Measurements from ENCODE around the gene PLXNA3. TPM values are rescaled to one million over a fixed set of nuclear protein-coding genes. Genes with fewer than 3 reads are reported as not detected.

The PLXNA3 gene
- polyA plus RNA-seq, 5 donors: 54.4 to 79.2 (median 63.2) TPM

DNA sequence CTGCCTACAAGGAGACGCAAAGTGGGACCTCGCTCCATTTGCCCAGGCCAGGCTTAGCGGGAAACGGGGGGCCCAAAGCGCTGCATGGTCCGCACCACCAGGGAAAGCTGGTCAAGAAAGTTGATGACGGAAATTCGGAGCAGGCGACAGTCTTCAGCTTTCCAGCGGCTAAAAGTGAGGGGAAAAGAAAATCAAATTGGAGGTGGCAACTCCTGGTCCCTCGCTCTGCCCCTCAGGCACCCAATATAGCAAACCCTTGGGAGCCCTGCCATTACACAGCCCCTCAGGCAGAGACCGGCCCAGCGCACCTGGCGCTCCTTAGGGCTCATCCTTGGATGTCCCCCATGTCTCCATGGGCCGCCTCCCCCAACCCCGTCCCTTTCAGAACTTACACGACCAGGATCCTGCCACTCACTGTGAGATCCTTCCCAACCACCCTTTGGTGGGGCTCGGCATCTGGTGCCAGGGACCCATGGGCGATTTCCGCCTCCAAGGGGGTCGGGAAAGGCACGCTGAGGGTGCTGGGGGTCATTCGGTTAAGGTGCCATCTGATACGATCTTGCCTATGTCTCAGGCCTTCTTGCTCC, 19.9 kb downstream of the PLXNA3 start:
- DNase-seq: no peak

DNA sequence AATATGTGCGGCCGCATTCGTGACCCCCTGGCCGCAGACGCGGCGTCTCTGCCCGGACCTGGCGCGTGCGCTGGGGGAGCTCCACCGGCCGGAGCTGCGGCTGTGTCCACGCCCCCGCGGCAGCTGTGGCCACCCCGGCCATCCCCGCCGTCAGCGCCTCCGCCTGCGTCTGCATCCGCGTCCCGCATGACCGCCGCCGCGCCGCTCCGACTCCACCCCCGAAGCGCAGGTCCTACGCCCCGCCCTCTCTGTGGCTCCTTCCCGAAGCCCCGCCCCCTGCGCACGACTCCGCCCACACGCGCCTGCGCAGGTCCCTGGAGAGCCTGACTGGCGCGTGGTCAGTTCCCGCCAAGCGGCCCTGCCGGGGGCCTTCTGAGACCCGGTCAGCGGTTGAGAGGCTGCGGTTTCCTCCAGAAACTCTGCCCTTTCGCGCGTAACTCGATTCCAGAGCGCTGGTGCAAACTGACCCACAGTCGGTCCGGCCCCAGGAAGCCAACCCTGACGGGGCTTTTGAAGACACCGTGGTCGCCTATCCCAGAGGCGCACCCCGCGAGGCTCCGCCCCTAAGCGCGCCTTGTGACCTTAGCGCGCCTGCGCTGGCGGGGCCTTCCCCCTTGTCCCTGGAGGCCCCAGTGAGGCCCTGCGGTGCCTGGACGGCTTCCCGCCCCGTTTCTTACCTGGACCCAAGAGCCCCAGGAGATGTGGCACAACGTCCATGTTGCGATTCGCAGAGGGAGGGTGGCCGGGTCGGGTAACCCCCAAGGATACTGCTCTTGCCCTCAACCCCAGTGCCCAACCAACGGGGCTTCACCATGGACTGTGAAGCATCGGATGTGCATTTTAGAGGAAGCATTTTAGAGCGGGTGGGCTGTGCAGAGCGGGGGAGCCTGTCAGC, 20.9 kb downstream of the PLXNA3 start, which contains the start of gene LAGE3:
Gene LAGE3, minus strand, starts transcription at position 554 of the 895 bp plus-strand sequence. Its CDS starts 366 bp downstream, at position 188.
- DNase-seq: peak; percentile 88 to 89

- DNase-seq: no peak
Observed at GRCh38 chrX:154481195-154481594, 23.1 kb downstream of the PLXNA3 start.

DNA sequence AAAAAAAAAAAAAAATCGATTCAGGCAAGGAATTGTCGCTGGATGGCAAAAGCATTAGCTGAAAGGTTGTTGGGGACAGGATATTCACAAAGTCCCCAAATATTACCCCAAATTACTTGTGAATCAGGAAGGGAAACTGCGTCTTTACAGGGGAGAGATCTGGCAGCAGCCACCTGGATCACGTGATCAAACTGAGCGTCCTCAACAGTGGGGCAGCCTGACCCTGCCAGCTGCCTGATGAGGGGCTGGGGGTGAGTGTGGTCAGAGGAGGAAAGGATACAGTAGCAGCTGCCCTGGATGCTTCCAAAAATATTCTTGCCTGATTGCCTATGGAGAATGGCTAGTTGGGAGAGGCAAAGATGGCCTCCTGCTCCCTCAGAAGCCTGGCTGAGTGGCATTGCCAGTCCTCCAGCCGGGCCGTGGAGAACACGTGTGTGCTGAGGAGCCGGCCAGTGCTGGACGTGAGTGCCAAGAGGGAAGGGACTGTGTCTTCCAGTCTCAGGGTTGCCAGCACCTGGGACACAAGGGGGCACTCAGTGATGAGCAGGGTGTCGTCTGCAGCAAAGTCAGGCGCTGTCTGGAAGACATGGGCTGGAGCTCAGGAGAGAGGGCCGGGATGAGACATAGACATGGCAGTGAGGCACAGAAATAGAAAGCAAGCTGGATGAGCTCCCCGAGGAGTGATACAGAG, 24.0 kb downstream of the PLXNA3 start:
- no peak for DNase-seq

DNA sequence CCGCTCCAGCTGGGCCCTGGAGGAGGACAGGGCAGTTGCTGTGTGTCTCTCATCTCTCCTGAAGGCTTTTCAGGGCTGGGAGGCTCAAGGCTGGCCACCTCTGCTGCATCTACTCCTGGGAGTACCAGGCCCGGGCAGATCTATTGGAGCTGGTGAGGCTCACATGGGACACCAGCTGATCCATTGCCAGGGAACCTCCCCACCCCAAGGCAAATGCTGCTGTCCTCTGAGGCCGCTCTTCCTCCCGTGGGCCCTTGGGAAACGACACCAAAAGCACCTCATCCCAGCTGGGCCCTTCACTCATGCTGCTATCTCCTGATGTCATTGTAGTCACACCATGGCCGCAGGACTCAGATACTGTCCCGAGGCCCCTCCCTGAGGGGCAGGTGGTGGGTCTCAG, 24.7 kb downstream of the PLXNA3 start:
- DNase-seq: no peak

- no peak for DNase-seq
Observed at GRCh38 chrX:154483325-154483724, 25.2 kb downstream of the PLXNA3 start.

GRCh38 chrX:154484255-154485149, 26.4 kb downstream of the PLXNA3 start:
- DNase-seq: no peak

DNA sequence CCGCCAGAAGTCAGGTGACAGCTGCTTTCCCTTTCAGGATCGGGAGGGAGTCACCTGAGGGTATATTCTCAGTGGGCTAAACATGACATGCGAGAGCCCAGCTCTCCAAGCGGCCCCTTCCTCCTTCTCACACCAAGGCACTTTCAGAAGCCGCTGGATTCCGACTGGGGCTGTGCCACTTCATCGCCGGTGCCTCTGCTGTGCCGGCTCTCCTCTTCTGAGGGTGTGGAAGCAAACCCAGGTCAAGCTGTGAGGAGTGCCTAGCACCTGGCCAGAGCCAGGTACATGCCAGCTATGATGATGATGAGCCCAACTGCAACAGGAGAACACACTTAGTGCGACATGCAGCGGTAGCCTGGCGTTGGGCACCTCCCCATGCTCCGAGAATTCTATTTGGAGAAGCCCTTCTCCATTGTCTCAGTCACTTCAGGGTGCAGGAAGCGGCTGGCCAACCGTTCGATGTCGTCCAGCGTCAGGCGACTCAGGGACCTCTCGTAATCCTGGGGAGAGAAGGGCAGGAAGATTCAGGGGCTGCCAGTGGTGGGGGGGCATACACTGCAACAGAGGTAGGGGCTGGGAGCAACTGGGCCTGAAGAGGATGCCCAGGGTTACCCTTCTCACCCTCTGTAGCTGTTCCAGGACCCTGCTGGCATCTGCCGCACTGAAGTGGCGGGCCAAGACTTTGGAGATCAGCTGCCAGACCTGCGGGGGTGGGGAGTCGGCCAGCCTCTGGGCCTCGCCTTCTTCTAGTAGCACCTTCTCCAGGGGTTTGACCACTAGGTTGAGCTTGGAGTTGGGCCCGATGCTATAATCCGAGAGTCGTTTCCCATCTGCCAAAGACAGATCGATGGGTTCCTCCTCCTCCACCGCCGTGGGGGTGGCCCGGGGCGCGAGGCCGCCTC, 27.3 kb downstream of the PLXNA3 start:
- no peak for DNase-seq

DNA sequence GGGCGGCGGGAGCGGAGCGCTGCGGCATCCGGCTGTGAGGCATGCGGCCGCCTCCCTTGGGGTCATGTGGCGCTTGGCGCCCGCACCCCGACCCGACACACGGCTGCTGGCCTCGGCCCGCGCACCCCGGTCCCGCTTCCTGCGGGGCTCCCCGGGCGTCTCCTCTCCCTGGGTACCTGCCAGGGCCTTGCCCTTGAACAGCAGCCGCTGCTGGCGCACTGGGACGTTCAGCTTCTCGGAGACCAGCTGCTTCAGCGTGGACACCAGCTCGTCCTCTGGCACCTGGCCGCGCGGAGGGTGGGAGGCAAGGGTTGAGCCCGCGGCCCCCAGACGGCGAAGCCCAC, 27.9 kb downstream of the PLXNA3 start:
- no peak for DNase-seq

- peak; percentile 52 to 66 for DNase-seq
Observed at GRCh38 chrX:154486396-154487207, 28.5 kb downstream of the PLXNA3 start, which contains the start of gene UBL4A. Gene UBL4A, minus strand, starts transcription at chrX:154486615. Its CDS starts 31 bp downstream, at chrX:154486584.

- DNase-seq: no peak
Observed at GRCh38 chrX:154487518-154488290, 29.6 kb downstream of the PLXNA3 start.

DNA sequence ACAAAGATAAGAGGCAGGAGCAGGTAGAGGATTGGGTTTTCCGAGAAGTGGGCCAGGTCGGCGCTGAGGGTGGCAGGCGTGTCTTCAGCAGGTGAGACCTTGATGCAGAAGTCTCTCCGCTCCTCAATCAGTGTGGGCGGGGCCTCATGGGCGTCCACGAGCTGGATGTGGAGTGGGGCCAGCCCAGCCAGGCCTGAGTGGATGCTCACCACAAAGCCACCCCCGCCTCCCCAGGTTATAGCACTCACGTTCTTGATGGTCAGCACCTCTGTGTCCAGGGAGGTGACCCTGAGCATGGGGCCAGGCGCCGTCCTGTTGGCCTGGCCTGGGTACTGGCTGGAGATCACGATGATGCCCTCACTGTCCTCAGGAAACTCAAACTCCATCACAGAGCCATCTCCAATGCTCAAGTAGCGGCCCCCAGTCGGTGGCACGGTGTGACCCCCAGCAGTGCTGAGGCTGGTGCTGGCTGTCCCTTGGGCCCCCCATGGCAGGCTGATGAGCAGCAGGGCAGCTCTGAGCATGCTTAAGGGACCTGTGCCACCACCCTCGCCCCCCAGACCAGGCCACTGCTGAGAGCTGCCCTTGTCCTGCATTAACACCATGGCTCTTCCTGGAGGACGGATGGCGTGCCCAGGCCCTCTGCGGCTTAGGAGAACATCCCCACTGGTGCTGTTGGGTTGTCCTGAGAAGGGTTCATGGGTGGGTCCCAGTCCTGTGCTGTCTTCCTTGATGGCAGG, 30.4 kb downstream of the PLXNA3 start:
- DNase-seq: no peak

- no peak for DNase-seq
Observed at GRCh38 chrX:154489182-154489581, 31.1 kb downstream of the PLXNA3 start.

- no peak for DNase-seq
Observed at GRCh38 chrX:154490021-154490413, 31.9 kb downstream of the PLXNA3 start.

GRCh38 chrX:154490414-154491083, 32.5 kb downstream of the PLXNA3 start, which contains the start of gene SLC10A3:
Gene SLC10A3, minus strand, starts transcription at chrX:154490629. Its CDS starts 1,689 bp downstream, at chrX:154488940.
- peak; percentile 93 for DNase-seq

DNA sequence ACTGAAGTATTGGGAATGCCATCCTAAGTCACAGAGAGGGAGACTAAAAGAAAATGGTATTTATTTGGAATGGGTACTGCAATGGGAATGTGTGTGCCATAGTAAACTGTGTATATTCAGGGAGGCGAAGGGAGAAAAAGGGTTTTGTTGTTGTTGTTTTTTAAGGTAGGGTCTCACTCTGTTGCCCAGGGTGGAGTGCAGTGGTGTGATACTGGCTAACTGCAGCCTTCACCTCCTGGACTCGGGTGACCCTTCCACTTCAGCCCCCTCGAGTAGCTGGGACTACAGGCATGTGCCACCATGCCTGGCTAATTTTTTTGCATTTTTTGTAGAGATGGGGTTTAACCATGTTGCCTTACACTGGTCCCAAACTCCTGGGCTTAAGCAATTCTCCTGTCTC, 36.6 kb downstream of the PLXNA3 start:
- DNase-seq: no peak

- DNase-seq: no peak
Observed at GRCh38 chrX:154495472-154495922, 37.4 kb downstream of the PLXNA3 start.
